ENCODE measurements around the gene NTF4. TPM values are rescaled to one million over a fixed set of nuclear protein-coding genes. Genes with fewer than 3 reads are reported as not detected.

The NTF4 gene, protein sequence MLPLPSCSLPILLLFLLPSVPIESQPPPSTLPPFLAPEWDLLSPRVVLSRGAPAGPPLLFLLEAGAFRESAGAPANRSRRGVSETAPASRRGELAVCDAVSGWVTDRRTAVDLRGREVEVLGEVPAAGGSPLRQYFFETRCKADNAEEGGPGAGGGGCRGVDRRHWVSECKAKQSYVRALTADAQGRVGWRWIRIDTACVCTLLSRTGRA
- under 1 TPM in 3 of 7 donors, not detected in 4; 0.23 to 0.46 (median 0.27) TPM for total RNA-seq
- under 1 TPM in 1 of 2 donors, not detected in 1; 0.13 TPM for polyA plus RNA-seq
- long read RNA-seq, donor 1: 0 reads
- long read RNA-seq, donor 2: 0 reads
- long read RNA-seq, donor 3: 0 reads

- no peaks in the 10 kb centered on the region for H3K27me3 ChIP-seq
- no peak for TF ChIP-seq EP300 (IDR thresholded peaks at IDR 0.05)
- no peak for TF ChIP-seq CTCF (IDR thresholded peaks at IDR 0.05)
- TF ChIP-seq POLR2A (IDR thresholded peaks at IDR 0.05): no peak
- intact Hi-C loops (cut with DNase I): no loop called here
- no peak within 1 kb of the TSS for H3K27ac ChIP-seq
- WGBS, 3 donors: 1 to 4% (median 3%) methylated on average over 27 to 53 of the region's 53 CpGs
- H3K4me1 ChIP-seq (ENCODE audit: insufficient read depth): peaks cover 2% of the 10 kb centered on the region
- no peaks in the 10 kb centered on the region for H3K9me3 ChIP-seq
- no peak within 1 kb of the TSS for H3K4me3 ChIP-seq
- H3K36me3 ChIP-seq: no peaks in the 10 kb centered on the region
- peak in 3 of 5 donors; percentile 11 to 56 (median 50) for DNase-seq
Measured at GRCh38 chr19:49064768-49065611, at the start of gene NTF4. NTF4 (minus strand) TSS chr19:49064818; CDS start chr19:49061997, 2,821 bp downstream.

DNA sequence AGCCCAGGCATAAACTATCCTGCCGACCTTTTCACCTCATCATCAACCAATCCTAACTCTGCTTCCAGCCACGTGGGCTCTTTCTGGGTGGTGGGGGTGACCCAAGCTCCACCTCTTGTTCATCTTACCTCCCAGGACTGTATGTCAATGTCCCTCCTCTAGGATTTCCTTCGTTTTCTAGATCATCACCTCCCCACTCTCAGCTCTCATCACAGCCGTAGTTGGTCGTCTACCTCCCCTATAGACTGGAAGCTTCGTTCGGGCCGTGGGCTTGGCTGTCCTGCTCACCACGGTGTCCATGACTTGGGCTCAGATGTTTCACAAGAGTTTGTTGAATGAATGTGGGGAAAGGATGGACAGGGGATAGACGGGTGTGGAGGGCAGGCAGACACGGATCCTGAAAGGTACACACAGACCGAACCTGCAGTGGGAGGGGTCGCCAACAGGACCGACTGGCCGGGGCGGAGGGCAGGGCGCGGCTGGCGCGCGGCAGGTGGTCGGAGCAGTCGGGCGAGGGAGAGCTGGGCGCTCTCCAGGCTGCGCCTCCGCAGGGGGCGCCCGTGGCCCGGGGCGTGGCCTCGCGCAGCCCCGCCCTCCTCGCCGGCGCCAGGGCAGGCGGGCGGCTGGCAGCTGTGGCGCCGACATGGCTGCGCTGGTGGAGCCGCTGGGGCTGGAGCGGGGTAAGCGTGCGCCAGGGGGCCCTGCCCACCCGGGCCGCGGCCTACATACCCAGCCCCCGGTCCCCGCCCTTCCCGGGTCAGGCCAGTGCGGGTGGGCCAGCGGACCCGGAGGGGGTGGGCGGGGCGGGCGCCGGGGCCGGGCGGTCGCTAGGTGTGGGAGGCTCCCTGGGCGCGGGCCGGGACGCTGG is 49.4 kb upstream of the NTF4 start, which contains the start of gene LIN7B:
TSS of gene LIN7B (plus strand) at position 609 of the 868 bp plus-strand sequence. CDS start at position 644, 35 bp downstream.
- Histone ChIP-seq H3K4me1 (ENCODE audit: insufficient read depth) (peaks cover 16% of the 10 kb centered on the region), H3K36me3 (no peaks in the 10 kb centered on the region)

DNA sequence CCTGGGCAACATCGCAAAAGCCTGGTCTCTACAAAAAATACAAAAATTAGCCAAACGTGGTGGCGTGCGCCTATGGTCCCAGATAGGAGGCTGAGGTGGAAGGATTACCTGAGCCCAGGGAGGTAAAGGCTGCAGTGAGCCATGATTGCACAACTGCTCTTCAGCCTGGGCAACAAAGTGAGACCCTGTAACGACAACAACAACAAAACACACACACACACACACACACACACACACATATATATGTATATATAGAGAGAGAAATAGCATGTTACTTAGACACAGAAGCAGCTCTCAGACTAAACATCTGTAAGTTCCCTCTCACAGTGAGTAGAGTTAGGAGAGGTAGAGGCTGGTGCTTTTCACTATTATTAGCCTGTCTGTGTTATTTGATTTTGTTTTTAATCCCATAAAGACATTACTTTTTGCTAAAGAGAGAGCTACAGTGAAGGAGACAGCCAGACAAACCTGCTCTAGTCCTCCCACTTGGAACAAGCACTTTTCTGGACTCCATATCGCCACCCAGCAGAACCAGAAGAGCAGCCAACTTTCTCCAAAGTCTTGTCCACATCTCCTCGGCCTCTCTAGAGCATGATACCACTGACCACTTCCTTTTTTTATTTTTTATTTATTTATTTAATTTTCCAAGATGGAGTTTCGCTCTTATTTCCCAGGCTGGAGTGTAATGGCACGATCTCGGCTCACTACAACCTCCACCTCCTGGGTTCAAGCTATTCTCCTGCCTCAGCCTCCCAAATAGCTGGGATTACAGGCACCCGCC is 46.8 kb upstream of the NTF4 start:
- no peak overlapping the region for H3K27ac ChIP-seq
- no peaks in the 10 kb centered on the region for H3K27me3 ChIP-seq
- H3K36me3 ChIP-seq: no peaks in the 10 kb centered on the region
- intact Hi-C loops (cut with DNase I): no loop called here
- 70 to 75% (median 73%) methylated on average over 11 of the region's 11 CpGs for WGBS, 3 donors
- TF ChIP-seq POLR2A (IDR thresholded peaks at IDR 0.05): no peak
- TF ChIP-seq EP300 (IDR thresholded peaks at IDR 0.05): no peak
- TF ChIP-seq CTCF (IDR thresholded peaks at IDR 0.05): no peak
- no peak for DNase-seq
- no peaks in the 10 kb centered on the region for H3K9me3 ChIP-seq
- no peak overlapping the region for H3K4me3 ChIP-seq
- peaks cover 6% of the 10 kb centered on the region for H3K4me1 ChIP-seq (ENCODE audit: insufficient read depth)

More for the DNA sequence above, 49.4 kb upstream of the NTF4 start, which contains the start of gene LIN7B:
- H3K27me3 ChIP-seq: no peaks in the 10 kb centered on the region
- 1 to 2% (median 1%) methylated on average over 30 to 66 of the region's 66 CpGs for WGBS, 3 donors
- DNase-seq: peak; percentile 59 to 82 (median 70)
- H3K9me3 ChIP-seq: no peaks in the 10 kb centered on the region
- TF ChIP-seq CTCF (IDR thresholded peaks at IDR 0.05) (peak in 2 of 3 donors; percentile 63 to 71), EP300 (IDR thresholded peaks at IDR 0.05) (no peak), POLR2A (IDR thresholded peaks at IDR 0.05) (no peak)
- peak within 1 kb of the TSS; percentile 67 for H3K4me3 ChIP-seq
- intact Hi-C loops (cut with DNase I): no loop called here
- H3K27ac ChIP-seq: peak within 1 kb of the TSS in 1 of 2 donors; percentile 65

All from ovary (tissue), 10 donors.